ENCODE results near the gene CCDC106.

DNA sequence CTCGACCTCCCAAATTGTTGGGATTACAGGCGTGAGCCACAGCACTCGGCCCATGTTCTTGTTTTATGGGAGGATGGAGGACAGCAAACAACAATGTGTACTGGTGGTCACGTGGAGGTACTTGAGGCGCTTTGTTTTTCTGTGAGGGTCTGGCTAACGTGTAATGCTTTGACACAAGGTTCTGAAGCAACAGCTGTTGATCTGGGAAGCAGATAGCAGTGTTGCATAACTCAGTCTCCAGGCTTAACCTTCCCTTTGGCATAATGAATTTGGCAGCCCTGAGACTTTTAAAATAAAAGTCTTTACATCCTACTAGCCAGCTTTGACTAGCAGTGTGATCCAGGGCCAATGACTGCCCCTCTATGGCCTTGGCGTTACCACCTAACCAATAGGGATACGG, 14.2 kb upstream of the CCDC106 start:
- TF ChIP-seq, protein P1, sequence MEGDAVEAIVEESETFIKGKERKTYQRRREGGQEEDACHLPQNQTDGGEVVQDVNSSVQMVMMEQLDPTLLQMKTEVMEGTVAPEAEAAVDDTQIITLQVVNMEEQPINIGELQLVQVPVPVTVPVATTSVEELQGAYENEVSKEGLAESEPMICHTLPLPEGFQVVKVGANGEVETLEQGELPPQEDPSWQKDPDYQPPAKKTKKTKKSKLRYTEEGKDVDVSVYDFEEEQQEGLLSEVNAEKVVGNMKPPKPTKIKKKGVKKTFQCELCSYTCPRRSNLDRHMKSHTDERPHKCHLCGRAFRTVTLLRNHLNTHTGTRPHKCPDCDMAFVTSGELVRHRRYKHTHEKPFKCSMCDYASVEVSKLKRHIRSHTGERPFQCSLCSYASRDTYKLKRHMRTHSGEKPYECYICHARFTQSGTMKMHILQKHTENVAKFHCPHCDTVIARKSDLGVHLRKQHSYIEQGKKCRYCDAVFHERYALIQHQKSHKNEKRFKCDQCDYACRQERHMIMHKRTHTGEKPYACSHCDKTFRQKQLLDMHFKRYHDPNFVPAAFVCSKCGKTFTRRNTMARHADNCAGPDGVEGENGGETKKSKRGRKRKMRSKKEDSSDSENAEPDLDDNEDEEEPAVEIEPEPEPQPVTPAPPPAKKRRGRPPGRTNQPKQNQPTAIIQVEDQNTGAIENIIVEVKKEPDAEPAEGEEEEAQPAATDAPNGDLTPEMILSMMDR (IDR thresholded peaks at IDR 0.05; ENCODE audit: insufficient read depth, low read depth, low read length) = no peak
- no peak for TF ChIP-seq EZH2 (IDR thresholded peaks at IDR 0.05; ENCODE audit: insufficient read depth, low read length)
